Fibroblast of villous mesenchyme (primary cell): ENCODE data around the gene PPM1B. TPM values are rescaled to one million over a fixed set of nuclear protein-coding genes. Genes with fewer than 3 reads are reported as not detected.

Experiments used
- DNase-seq: peaks from one replicate; pipeline ENCODE4 v3.0.0-alpha.2; 2010; ENCODE audit warnings: low read depth
- H3K4me3 ChIP-seq: 2 replicates; pipeline ENCODE4 v1.5.1; 2011; ENCODE audit warnings: low read depth, mild to moderate bottlenecking, low read length
- CTCF ChIP-seq: IDR thresholded peaks from 2 replicates; pipeline ENCODE4 v1.5.1; 2012; ENCODE audit warnings: low read depth, mild to moderate bottlenecking, low read length; ENCODE audit not compliant: insufficient read depth
- total RNA-seq: library from RNA; depleted of rRNA; stranded (reverse); fragments of >200 nt; gene quantifications from 2 replicates; pipeline ENCODE4 v1.2.3, GENCODE V29; 2012

PPM1B gene
- total RNA-seq, 1 donor, result 25.9 TPM

DNA sequence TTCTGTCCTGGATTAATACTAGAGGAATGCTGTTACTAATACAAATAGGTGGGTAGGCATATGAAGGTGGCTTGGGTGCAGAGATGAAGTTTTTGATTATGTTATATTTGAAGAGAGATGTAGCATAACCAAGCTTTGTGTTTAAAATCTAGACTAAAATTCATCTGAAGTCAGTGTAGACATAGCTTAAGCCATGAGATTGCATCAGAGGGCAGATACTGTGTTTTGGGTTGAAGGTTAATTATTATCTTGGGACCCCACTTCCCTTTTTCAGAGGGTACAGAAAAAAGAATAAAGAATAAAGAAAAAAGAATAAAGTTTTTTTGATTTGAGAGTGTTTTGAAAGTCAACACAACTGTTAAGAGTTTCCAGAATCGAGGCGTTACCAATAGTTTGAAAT, 13.0 kb downstream of the PPM1B start:
- H3K4me3 ChIP-seq, result no peak overlapping the region
- TF ChIP-seq CTCF, result no peak

GRCh38 chr2:44184106-44184505, 15.4 kb downstream of the PPM1B start:
- no peak for DNase-seq
- no peak for TF ChIP-seq CTCF
- H3K4me3 ChIP-seq, result no peak overlapping the region

More for the DNA sequence above, 13.0 kb downstream of the PPM1B start:
- no peak for DNase-seq

DNA sequence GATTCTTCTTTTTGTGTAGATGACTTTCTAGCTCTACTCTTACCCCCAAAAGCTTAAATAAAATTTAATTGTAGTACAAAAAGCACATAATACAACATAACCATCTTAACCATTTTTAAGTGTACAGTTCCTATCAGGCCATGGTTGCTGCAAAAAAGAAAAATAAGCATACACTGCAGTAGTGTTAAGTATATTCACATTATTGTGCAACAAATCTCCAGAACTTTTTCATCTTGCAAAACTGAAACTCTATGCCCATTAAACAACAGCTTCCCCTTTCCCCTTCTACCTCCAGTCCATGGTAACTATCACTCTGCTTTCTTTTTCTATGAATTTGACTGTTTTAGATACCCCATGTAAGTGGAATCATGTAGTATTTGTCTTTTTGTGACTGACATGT, 18.1 kb downstream of the PPM1B start:
- TF ChIP-seq CTCF, result no peak
- H3K4me3 ChIP-seq, result no peak overlapping the region
- DNase-seq, result peak; percentile 24

- no peak for DNase-seq
- no peak for TF ChIP-seq CTCF
- no peak overlapping the region for H3K4me3 ChIP-seq
These were observed 18.6 kb downstream of the PPM1B start for GRCh38 chr2:44187251-44187650.

- TF ChIP-seq CTCF, result no peak
- no peak overlapping the region for H3K4me3 ChIP-seq
- DNase-seq, result no peak
These were observed 20.0 kb downstream of the PPM1B start for GRCh38 chr2:44188696-44189095.

GRCh38 chr2:44189104-44189503, 20.4 kb downstream of the PPM1B start:
- TF ChIP-seq CTCF, result no peak
- no peak for DNase-seq
- H3K4me3 ChIP-seq, result no peak overlapping the region

DNA sequence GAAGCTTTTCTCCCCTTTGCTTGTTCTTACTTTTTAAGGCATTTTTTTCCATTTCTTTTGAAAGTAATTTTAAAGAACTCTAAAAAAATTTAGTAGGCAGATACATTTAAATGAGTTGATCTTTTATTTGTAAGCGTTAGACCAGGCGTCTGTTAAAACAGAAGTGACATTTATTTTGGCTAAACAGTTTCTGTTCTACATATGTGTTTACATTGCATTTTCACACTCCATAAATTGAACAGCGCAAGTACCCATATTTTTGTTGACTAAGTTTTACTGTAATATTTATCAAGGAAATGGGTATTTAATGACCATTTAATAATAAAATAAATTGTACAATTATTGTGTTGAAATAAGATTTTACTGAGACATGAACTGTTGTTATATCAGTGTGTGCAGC, 21.9 kb downstream of the PPM1B start:
- no peak for TF ChIP-seq CTCF
- no peak overlapping the region for H3K4me3 ChIP-seq
- no peak for DNase-seq
